Diencephalon (tissue), 1 donor: ENCODE measurements around the gene DENND5A. TPM values are rescaled to one million over a fixed set of nuclear protein-coding genes. Genes with fewer than 3 reads are reported as not detected.

Experiments
- small RNA-seq: library from RNA; depleted of rRNA; stranded (forward); fragments of <200 nt; gene quantifications from one replicate; pipeline ENCODE3, GENCODE V24; 2014
- total RNA-seq: library from RNA; depleted of rRNA; stranded (reverse); fragments of >200 nt; gene quantifications from one replicate; pipeline ENCODE4 v1.2.3, GENCODE V29; 2014

The DENND5A gene
- total RNA-seq, result 198 TPM

GRCh38 chr11:9265211-9266131 lies at the start of gene DENND5A:
Gene DENND5A (minus strand): TSS chr11:9265350. CDS start chr11:9265069, 281 bp downstream.

GRCh38 chr11:9314291-9315077 lies 49.3 kb upstream of the DENND5A start, which contains the start of gene TMEM41B:
Gene TMEM41B (minus strand): TSS chr11:9314593. CDS start chr11:9314441, 152 bp downstream.

GRCh38 chr11:9091044-9091922 lies 173.9 kb downstream of the DENND5A start, which contains the start of gene SCUBE2:
Gene SCUBE2 (minus strand): TSS chr11:9091599. CDS start chr11:9091528, 71 bp downstream.

Small RNA genes lying within 50 kb of the gene (small RNA-seq; reads per million reads assigned to genes)
- 0.13 reads per million for gene MIR5691
- gene RF00017, result not detected

Other genes starting within 250 kb of the DENND5A start
- 12.5 TPM for gene SCUBE2, start 173.8 kb downstream of the DENND5A start, total RNA-seq
- gene TMEM41B, start 49.2 kb upstream of the DENND5A start, total RNA-seq, result 60.7 TPM
- 197 TPM for gene IPO7, start 119.3 kb upstream of the DENND5A start, total RNA-seq
- 29.3 TPM for gene ZNF143, start 195.7 kb upstream of the DENND5A start, total RNA-seq